22Rv1 (cell line): ENCODE data around the gene TMEM53.

Experiments used
- H3K27ac ChIP-seq: fragments of 450-650 bp; 2 replicates; pipeline ENCODE4 v1.5.1; 2017
- CTCF ChIP-seq: fragments of 450-650 bp; IDR thresholded peaks from 2 replicates; pipeline ENCODE4 v1.5.1; 2017; ENCODE audit warnings: mild to moderate bottlenecking
- ZFX ChIP-seq: fragments of 450-650 bp; IDR thresholded peaks from 2 replicates; pipeline ENCODE4 v1.6.1; 2017; ENCODE audit warnings: antibody characterized with exemption, borderline replicate concordance

TMEM53 gene

DNA sequence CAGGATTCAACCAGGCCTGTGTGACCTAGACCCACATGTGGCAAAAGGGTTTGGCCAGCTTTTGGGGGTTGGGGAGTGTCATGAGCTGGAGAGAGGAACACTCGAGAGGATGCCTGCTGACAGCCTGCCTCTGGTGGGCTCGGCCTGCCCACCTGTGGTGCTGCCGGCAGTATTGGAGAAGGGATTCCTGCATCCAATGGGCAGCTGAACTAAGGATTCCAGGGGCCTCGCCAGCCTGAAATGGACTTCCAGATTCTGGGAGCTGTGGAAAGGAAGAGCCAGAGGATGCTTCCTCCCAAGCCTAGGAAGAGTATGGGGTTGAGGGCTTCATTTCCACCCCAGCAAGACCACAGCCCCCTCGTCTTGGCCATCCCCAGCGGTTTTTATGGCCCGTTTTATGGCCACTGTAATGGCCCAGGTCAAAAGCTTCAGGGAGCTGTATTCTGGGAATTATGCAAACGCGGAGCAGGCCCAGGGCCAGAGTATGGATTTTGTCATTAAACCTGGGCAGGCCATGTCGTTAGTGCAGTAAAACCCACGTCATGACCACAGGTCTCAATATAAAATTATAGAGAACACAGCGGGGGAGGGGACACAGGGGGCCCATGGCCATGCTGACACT is 63.6 kb downstream of the TMEM53 start:
- no peak for TF ChIP-seq ZFX
- no peak for TF ChIP-seq CTCF
- H3K27ac ChIP-seq, result no peak overlapping the region

GRCh38 chr1:44609768-44610526 is 64.3 kb downstream of the TMEM53 start:
- TF ChIP-seq ZFX, result no peak
- TF ChIP-seq CTCF, result peak; percentile 6; the same call in 1 of the 2 replicates
- H3K27ac ChIP-seq, result no peak overlapping the region

DNA sequence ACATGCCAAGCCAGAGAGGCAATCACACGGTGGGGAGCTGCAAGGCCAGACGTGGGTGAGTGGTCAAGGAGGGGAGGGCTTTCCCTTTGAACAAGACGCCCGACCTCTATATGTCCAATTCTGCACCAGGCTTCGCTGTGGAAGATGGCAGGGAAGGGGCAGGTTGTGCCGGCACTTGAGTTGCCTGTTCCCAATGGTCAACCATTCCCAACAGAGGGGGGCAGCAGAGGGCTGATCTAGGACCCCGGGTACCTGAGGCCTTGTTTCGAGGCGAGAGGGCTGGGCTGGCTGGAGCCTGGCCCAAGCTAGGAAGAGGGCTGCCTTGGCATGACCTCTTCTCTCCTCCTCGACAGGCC is 64.9 kb downstream of the TMEM53 start:
- TF ChIP-seq CTCF (peak; percentile 45), ZFX (no peak)
- H3K27ac ChIP-seq, result no peak overlapping the region

DNA sequence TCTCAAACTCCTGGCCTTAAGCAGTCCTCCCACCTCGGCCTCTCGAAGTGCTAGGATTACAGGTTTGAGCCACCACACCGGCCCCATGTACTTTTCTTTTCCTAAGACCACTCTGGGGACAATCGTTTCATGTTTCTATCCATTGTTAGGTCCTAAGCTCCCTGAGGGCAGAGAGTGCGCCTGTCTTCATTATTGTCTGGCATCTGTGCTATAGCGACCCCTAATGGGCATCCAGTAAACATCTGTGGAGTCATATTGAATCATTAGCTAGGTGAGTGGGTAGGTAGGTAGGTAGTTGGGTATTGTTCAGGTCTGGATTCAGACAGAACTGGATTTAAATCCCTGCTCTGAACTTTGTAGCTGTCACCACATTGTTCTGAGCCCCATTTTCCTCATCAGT is 66.1 kb downstream of the TMEM53 start:
- TF ChIP-seq ZFX (no peak), CTCF (peak; percentile 33)
- no peak overlapping the region for H3K27ac ChIP-seq

DNA sequence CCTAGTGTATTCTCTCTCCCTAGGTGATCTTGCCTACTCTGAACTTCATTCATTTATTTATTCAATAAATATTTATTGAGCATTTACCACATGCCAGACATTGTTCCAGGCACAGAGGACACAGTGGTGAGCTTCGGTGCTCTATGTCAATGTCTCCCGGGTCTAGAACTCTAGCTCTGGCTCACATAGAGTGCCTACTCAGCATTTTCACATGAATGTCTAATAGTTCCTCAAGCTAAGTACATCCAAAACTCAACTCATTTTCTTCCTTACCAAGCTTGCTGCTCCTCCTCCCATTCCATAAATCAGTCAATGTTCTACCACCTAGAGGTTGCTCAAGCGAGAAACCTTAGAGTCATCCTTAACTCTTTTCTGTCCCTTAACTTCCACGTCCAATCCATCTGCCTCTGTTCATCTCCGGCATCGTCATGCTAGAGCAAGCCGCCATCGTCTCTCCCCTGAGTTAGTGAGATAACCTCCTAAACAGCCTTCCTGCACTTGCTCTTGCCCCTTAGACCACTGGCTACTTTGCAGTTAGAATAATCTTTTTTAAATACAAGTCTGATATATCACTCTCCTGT is 67.5 kb downstream of the TMEM53 start:
- TF ChIP-seq ZFX, result no peak
- TF ChIP-seq CTCF, result no peak
- H3K27ac ChIP-seq, result no peak overlapping the region

GRCh38 chr1:44605914-44606615 is 68.2 kb downstream of the TMEM53 start:
- H3K27ac ChIP-seq, result no peak overlapping the region

DNA sequence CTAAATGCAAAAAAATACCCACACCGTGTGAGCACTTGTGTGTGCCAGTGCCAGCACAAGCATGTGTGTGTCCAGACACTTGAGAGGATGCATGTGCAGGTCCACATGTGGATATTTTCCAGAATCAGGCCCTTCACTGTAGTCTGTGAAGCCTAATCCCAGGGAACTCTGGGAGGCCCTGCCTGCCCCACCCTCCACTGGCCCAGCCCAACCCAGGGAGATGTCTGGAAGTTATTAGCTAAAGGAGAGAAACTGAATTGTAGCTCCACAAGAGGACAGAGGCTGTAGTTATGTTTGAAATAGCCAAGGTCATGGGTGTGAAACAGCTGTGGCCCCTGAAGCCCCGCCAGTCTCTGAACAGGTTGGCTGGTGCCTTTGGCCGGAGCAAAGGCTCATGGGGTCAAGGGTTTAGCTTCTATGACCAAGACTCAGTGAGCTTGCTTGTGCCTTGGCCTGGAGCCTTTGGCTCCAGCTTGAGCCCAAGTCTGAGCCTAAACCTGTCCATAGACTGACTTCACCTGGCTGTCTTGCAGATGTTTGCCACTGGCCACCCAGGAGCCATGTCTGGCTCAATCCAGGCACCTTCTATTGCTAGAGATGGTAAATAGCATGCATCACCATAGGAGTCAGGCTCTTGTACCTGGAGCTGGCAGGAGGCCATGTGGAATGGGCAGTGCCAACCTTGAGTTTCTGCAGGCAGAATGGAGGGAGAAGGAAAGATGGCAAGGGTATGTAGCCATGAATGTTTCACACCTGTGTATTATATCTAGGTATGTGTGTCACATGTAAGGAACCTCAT is 69.9 kb downstream of the TMEM53 start:
- TF ChIP-seq CTCF (no peak), ZFX (no peak)
- H3K27ac ChIP-seq, result no peak overlapping the region

More at GRCh38 chr1:44605914-44606615, 68.2 kb downstream of the TMEM53 start:
- TF ChIP-seq ZFX, result no peak
